NT2/D1 (cell line): Measurements from ENCODE around the gene ZNF471.

Experiments used
- SUZ12 ChIP-seq: IDR thresholded peaks from 2 replicates; pipeline ENCODE4 v1.6.1; 2011; ENCODE audit not compliant: insufficient read length, insufficient read depth; ENCODE audit errors: extremely low read depth
- YY1 ChIP-seq: IDR thresholded peaks from 2 replicates; pipeline ENCODE4 v1.6.1; 2011; ENCODE audit not compliant: insufficient read length, insufficient read depth
- ZNF274 ChIP-seq: IDR thresholded peaks from 2 replicates; pipeline ENCODE4 v1.6.1; 2011; ENCODE audit warnings: mild to moderate bottlenecking, low read depth, low read length

DNA sequence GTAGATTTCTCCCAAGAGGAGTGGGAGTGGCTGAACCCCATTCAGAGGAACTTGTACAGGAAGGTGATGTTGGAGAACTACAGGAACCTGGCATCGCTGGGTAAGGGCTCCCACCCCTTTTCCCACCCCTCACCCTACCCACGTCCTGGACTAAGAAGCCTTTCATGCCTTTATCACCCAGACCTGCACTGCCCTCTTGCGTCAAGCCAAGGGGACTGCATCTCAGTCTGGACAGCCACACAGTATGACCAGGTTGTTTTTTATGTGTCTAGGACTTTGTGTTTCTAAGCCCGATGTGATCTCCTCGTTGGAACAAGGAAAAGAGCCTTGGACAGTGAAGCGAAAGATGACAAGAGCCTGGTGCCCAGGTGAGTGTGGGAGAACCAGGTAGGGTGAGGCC lies 39.9 kb downstream of the ZNF471 start:
- TF ChIP-seq SUZ12 (no peak), YY1 (no peak), ZNF274 (no peak)
